GM18909 (cell line): ENCODE measurements around the gene SLIT3.
"Not testable (repeated sequence)": the region's sequence is repeated elsewhere in the genome, so short reads cannot be mapped to it uniquely, and the experiment has no call there.

ENCODE experiments used
- ATAC-seq: cut with Tn5 transposase; IDR thresholded peaks from one replicate; pipeline ENCODE4 v1.9.1; 2021; ENCODE audit warnings: mild to moderate bottlenecking; ENCODE audit not compliant: unreplicated experiment, poor library complexity

SLIT3 gene

DNA sequence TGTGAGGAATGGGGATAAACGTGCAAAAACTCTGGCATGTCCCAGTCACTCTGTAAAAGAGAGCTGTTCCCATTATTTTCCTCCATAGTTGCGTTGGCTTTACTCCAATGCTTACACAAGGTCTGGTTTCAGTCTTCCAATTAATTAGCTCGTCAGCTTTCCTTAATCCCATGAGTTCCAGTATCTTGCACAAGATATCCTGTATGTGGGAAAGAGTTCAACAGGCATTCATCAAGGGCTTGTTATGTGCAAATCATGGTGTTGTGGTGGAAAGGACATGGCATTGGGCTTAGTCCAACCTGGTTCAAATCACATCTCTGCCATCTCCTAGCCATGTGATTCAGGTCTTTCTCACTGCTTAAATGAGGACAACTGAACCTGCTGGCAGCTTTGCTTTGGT, 644.3 kb downstream of the SLIT3 start:
- no peak for ATAC-seq

DNA sequence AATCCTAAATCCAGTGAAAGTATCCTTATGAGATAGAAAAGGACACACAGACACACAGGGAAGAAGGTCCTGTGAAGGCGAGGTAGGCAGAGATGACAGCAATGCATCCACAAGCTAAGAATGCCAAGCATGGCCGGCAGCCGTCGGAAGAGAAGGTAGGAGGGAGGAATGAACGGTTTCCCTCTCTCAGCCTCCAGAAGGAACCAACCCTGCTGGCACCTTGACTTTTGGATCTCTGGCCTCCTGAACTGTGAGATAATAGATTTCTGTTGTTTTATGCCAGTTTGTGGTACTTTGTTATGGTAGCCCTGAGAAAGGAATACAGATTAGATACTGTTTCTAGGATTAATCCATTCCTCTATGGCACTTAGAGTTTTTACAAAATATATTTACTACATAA, 645.6 kb downstream of the SLIT3 start:
- ATAC-seq: no peak

DNA sequence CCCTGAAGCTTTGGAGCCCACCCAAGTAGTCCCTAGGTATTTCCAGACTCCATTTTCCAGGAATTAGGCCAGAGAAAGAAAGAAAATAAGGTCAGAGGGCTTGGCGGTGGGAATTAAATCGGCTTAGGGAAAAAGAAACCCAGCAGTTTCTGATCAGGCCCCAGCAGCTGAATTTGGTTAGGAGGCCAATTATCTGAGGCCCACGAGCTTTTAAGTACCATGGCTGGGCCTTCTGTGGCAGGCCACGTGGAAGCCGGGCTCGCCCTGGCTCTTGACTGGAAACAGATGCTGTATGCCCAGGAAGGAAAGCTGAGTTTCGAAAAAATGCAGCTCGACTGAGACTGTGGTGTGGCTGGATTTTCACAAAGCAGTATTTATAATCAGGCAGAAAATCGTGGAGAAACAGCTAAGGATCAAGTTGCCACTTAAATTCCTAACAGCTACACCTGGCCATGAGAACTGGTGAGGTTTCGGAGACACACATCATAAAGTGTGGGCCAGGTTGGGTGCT, 646.7 kb downstream of the SLIT3 start:
- no peak for ATAC-seq

DNA sequence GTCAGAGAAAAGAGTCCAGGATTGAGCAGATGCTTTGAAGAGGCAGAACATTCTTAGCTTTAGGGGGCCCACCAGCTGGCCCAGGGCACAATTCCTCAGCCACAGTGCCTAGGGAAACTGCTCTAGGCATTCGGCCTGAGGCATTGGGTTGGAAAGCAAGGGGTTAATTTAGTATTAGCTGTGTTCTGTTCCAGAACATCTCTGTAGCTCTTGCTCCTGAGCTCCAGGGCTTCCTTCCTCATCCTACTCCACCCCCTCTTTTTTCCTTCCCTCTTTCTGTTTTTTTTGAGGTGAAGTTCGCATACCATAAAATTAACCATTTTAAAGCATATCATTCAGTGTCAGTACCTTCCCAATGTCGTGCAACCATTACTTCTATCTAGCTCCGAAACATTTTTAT, 647.3 kb downstream of the SLIT3 start:
- no peak for ATAC-seq

DNA sequence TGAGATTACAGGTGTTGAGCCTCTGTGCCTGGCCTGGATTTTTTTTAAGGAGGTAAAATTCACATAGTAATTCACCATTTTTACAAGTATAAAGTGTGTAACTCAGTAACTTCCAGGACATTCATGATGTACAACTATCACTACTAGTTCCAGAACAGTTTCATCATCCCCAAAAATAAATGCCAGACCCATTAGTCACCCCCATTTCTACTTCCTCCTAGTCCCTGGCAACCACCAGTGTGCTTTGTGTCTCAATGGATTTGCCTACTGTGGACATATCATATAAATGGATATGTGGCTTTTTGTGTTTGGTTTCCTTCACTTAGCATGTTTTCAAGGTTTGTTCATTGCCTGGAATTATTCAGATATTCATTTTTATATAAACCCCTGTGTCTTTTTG, 649.3 kb downstream of the SLIT3 start:
- ATAC-seq: no peak

DNA sequence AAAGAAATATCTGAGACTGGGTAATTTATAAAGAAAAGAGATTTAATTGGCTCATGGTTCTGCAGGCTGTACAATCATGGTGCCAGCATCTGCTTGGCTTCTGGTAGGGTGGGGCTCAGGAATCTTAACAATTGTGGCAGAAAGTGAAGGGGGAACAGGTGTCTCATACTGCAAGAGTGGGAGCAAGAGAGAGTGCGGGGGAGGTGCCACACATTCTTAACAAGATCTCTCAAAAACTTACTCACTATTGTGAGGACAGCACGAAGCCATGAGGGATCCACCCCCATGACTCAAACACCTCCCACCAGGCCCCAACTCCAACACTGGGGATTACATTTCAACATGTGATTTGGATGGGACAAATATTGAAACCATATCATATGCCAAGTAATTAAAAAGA, 651.6 kb downstream of the SLIT3 start:
- no peak for ATAC-seq

DNA sequence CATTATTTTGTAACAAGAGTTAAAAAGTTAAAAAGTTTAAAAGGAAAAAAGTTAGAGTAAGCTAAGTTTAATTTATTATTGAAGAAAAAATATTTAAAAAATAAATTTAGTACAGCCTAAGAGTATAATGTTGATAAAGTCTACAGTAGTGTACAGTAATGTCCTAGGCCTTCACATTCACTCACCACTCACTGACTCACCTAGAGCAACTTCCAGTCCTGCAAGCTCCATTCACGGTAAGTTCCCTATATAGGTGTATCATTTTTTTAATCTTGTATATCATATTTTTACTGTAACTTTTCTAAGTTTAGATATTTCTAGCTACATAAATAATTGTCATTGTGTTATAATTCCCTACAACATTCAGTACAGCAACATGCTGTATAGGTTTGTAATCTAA, 652.4 kb downstream of the SLIT3 start:
- no peak for ATAC-seq

DNA sequence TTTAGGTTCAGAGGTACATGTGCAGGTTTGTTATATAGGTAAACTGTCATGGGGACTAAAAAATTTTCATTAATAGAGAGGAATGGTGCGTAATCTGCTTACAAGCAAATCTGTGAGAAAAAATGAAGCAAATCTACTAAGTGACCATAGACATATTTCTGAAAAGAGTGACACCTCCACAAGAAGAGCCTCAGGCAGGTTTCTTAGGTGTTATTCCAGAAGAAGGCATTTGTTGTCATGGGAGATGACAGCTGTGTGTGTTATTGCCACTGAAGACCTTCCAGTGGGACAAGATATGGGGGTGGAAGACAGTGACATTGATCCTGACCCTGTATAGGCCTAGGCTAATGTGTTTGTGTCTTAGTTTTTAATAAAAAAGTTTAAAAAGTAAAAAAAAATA, 652.9 kb downstream of the SLIT3 start:
- ATAC-seq: no peak

DNA sequence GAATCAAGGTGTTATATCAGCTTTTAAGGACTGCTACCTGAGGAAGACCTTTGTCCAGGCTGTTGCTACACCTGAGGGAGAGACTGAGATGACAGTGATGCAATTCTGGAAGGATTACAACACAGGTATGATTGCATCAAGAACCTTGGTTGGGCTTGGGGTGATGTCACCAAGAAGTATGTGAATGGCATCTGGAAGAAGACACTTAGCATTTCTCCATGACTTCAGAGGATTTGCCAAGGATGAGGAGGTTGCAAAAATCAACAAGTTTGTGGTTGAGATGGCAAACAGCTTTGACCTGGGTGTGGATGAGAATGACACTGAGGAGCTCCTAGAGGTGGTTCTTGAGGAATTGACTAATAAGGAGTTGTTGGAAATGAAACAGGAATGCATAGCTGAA, 653.9 kb downstream of the SLIT3 start:
- no peak for ATAC-seq

DNA sequence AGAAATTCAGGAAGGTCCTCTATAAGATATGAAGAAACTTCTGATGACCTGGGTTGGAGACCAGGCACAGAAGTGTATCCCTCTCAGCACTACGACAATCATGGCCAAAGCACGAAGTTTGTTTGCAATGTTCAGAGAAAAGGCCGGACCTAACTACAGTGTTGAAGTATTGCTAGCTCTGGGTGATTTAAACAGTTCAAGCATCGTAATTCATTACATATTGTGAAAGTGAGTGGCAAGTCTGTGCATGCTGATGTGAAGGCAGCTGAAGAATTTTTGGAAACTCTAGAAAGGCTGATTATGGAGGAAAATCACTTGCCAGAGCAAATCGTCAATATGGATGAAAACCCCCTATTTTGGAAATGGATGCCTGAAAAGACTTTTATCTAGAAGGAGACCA, 654.6 kb downstream of the SLIT3 start:
- ATAC-seq: no peak

DNA sequence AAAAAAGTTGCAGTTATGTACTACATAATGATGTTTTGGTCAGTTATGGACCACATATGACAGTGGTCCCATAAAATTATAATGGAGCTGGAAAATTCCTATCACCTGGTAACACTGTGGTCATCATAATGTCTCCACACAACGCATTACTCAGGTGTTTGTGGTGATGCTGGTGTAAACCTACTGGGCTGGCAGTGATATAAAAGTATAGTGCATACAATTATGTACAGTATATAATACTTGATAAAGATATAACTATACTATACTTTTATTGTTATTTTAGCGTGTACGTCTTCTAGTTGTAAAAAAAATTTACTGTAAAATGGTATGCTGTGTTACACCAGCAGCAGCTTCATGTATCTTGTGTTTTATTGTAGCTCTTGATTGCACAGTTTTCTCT, 655.7 kb downstream of the SLIT3 start:
- ATAC-seq: no peak

DNA sequence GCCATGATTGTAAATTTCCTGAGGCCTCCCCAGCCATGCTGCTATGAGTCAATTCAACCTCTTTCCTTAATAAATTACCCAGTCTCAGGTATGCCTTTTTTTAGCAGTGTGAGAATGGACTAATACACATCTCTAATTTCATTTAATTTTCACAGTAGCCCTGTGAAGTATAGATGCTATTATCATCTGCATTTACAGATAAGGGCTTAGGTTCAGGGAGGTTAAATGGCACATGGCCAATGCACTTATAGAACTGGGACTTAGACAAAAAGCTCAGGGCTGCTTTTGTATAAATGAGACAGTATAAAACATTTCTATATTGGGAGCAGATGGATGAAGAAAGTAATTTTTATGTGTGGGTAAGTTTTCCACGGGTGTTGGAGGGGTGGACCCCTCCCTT, 658.9 kb downstream of the SLIT3 start:
- ATAC-seq: no peak

DNA sequence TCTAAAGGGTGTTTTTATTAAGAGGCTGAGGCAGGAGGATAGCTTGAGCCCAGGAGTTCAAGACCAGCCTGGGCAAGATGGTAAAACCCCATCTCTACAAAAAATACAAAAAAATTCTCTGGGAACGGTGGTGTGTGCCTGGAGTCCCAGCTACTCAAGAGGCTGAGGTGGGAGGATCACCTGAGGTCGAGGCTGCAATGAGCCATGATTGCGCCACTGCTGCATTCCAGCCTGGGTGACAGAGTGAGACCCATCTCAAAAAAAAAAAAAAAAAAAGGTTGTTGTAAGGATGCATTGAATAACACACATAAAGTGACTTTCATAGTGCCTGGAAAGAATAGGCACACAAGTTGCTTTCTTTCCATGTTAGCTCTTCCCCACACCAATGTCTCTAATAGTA, 662.1 kb downstream of the SLIT3 start:
- not testable (repeated sequence) for ATAC-seq

DNA sequence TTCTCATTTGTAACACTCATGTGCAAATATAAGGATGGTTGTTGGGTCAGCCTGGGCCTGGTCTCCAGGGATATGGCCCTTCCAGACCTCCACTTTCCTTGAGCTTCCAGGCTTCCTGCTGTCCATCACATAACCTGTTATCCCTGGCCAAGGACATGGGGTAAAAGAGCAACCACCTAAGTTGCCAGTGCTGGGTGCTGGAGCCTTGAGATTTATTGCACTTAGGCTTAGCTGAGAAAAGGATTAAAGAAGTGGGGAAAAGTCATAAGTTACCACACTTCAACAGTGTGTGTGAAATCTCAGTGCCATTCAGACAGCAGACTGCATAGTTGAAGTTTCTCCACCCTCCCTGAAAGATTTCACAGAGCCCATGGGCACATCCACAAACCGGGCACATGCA, 663.1 kb downstream of the SLIT3 start:
- ATAC-seq: no peak

DNA sequence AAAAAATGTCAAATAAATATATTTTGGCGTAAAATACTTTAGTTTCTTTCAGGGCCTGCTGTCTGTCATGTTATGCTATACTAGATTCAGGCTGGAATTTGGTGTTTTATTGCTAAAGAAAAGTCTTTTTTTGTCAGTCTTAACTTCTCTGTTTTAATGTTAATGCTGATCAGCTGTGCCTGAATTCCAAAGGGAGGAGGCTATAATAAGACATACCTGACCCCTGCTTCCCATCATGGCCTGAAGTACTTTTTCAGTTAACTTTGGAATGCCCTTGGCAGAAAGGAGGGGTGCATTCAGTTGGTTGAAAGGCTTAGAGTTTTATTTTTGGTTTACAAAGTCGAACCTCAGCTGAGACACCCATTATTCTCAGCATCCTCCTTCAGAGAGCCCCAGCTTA, 663.7 kb downstream of the SLIT3 start:
- ATAC-seq: no peak

DNA sequence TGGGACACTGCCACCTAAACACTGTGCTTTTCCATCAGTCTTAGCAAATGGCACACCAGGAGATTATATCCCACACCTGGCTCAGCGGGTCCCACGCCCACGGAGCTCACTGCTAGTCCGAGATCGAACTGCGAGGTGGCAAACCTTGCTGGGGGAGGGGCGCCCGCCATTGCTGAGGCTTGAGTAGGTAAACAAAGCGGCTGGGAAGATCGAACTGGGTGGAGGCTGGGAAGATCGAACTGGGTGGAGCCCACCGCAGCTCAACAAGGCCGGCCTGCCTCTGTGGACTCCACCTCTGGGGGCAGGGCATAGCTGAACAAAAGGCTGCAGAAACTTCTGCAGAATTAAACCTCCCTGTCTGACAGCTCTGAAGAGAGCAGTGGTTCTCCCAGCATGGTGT, 670.0 kb downstream of the SLIT3 start:
- not testable (repeated sequence) for ATAC-seq

DNA sequence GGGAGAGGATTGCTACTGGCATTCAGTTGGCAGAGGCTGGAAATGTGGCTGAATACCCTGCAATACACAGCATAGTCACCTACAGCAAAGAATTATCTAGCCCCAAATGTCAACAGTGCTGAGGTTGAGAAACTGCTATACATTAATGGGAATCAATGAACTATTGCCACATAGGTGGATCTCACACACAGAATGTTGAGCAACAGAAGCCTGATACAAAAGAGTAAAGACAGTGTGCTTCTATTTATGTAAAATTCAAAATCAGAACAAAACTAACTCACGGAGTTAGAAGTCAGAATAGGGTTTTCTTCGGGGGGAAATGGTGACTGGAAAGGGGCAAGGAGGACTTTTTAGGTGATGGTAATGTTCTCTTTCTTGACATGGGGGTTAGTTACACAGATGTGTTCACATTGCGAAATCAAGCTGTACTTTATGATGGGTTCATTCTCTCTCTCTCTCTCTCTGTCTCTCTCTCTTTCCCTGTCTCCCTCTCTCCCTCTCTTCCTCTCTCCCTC, 676.0 kb downstream of the SLIT3 start:
- ATAC-seq: no peak

DNA sequence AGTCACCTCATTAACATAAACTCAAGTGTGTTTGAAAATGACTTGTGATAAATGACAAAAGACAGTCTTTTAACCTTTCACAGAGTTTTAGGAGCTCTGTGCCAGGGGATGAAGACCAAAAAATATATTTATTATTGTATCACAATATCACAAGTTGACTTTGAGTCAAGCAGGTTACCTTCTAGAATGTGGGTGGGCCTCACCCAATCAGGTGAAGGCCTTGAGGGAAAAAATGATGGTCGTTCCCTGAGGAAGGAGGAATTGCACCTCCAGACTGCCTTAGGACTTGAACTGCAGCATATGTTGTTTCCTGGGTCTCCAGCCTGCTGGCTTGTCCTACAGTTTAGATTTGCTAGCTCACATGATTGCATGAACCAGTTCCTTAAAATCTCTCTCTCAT, 680.1 kb downstream of the SLIT3 start:
- ATAC-seq: no peak

DNA sequence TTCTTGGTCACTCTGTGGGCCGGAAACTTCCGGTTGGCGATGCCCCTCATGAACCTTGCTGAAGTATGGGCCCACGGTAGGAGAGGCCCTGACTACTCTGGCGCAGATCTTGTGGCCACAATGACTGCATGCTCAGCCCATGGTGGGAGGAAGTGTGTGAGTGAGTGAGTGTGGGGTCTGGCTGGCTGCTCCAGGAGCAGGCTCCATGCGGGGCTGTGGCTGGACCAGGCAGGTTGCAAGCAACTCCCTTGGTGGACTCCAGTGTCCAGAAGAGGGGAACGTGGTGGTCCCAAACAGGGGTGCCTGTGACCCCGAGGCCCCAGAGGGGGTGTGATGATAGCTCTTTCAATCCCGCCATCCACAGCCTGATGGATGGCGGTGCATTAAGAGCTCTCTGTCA, 686.3 kb downstream of the SLIT3 start:
- ATAC-seq: no peak

DNA sequence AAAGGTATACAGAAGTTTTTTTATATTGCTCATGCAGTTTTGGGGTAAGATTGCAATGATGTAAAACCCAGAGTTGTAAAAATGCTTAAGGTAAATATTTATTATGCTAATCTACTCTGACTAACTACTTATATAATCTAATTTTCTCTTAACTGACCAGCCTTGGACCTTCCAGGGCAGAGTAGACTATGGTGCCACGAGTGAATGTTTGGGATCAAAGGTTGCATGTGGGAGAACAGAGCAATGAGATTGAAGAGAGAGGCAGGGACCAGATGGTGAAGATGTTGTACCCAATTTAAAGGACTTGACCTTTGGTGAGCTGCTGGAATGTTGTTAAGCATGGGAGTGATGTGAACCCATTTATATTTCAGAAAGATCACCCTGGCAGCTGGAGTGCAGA, 686.9 kb downstream of the SLIT3 start:
- ATAC-seq: no peak

DNA sequence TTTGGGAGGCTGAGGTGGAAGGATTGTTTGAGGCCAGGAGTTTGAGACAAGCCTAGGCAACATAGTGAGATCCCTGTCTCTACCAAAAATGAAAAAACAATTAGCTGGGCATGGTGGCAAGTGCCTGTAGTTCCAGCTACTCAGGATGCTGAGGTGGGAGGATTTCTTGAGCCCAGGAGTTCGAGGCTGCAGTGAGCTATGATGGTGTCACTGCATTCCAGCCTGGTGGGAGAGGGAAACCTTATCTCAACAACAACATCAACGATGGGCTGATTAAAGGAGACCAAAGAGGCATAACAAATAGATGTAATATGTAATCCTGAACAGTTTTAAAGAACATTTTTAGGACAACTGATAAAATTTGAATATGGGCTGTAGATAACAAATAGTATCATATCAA, 687.5 kb downstream of the SLIT3 start:
- ATAC-seq: no peak

DNA sequence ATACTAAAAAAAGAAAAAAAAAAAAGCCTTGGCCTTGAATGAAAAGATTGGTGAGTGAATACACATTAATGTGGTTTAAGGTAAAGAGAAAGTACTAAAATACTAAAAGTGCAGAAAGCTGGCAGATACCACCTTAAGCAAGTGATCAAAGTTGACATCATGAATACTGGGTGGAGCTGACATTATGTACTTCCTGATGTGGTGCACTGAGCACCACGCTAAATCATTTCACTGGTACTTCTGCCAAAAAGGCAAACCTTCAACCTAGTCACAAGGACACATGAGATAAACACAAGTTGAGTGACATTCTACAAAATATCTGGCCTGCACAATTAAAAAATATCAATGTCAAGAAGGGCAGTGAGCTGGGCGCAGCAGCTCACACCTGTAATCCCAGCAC, 687.9 kb downstream of the SLIT3 start:
- no peak for ATAC-seq

DNA sequence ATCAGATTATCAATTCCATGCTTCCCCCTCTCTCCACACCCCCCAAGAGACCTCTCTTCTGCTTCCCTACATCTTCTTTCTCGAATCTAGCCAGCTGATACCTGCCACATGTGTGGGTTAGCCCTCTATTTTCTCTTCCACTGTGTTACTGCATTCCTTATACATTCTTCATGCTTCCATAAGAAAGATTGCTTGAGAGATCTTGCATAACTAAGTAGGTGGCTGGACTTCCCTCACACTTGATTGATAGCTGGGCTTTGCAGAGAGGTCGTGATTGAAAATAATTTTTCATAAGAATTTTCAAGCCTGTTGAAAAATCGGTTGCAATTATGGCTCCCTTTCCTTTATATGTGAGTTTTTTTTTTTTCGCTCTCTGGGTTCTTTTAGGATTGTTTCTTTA, 688.8 kb downstream of the SLIT3 start:
- no peak for ATAC-seq
